Fibroblast of skin of left quadriceps (primary cell): Measurements from ENCODE around the gene PRR27.
"Not testable (repeated sequence)": the region's sequence is repeated elsewhere in the genome, so short reads cannot be mapped to it uniquely, and the experiment has no call there.

Experiments used
- DNase-seq, 2 experiments: peaks; one replicate each; pipeline ENCODE4 v3.0.0-alpha.2; 2013; ENCODE audit warnings: low read depth in 2 of 2

PRR27 gene

DNA sequence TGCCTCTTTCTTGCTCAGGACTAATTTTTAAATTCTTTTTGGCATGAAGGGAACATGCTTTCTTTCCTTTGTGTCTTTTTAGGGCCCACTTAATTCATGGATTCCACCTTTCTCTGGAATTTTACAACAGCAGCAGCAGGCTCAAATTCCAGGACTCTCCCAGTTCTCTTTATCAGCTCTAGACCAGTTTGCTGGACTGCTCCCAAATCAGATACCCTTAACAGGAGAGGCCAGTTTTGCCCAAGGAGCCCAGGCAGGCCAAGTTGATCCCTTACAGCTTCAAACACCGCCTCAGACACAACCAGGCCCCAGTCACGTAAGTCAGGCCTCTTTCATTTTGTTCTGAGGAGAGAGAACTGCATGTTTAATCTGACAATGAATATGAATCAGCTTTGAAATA is 43.8 kb downstream of the PRR27 start:
- DNase-seq: no peak

DNA sequence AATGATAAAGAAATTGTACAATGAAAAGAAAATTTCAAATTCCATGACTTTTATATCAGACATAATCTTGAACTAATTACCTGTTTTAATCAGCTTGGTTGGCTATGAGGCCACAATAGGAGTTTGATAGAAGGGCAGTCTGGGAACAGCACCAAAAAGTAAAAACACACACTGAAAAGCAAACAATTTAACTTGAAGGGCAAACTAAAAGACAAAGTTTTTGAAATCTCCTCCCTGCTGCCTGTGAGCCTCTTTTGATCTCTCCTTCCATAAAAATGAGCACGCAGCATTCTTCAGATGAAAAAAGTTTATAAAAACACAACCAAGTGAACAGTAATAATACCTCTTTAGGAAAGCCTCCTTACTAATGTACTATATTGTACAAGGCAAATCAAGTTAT is 49.6 kb downstream of the PRR27 start:
- DNase-seq: no peak

DNA sequence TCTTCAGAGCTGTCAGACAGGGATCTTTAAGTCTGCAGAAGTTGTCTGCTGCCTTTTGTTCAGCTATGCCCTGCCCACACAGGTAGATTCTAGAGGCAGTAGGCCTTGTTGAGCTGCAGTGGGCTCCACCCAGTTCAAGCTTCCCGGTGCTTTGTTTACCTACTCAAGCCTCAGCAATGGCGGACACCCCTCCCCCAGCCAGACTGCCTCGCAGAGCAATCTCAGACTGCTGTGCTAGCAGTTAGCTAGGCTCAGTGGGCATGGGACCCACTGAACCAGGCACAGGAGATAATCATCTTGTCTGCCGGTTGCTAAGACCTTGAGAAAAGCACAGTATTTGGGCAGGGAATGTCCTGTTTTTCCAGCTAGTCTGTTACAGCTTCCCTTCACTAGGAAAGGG is 58.7 kb downstream of the PRR27 start:
- not testable (repeated sequence) for DNase-seq
